AG04449 (cell line): Measurements from ENCODE around the gene SAG.

ENCODE experiments used
- CTCF ChIA-PET: fragments of 350-600 bp; formaldehyde crosslinking; extraction: SDS; loops from one replicate; lab custom pipeline; 2021; ENCODE audit warnings: antibody characterized with exemption; lab: Yijun Ruan, JAX
- POLR2A ChIA-PET: fragments of 400-600, 350-600 bp; formaldehyde crosslinking; extraction: SDS; loops from one replicate; lab custom pipeline; 2020; ENCODE audit warnings: antibody characterized with exemption, inconsistent platforms; lab: Yijun Ruan, JAX
- DNase-seq: peaks from one replicate; pipeline ENCODE4 v3.0.0-alpha.2; 2010; ENCODE audit warnings: low read depth, low spot score
- H3K4me3 ChIP-seq: 2 replicates; pipeline ENCODE4 v1.5.1; 2011; ENCODE audit warnings: low read depth, mild to moderate bottlenecking, control low read depth, low read length
- TF ChIP-seq, protein P1 (sequence below): IDR thresholded peaks from one replicate; pipeline ENCODE4 v1.5.1; 2011; ENCODE audit warnings: mild to moderate bottlenecking, moderate library complexity, low read length, control low read depth, inconsistent platforms; ENCODE audit not compliant: insufficient read depth; ENCODE audit errors: missing control alignments

SAG gene

DNA sequence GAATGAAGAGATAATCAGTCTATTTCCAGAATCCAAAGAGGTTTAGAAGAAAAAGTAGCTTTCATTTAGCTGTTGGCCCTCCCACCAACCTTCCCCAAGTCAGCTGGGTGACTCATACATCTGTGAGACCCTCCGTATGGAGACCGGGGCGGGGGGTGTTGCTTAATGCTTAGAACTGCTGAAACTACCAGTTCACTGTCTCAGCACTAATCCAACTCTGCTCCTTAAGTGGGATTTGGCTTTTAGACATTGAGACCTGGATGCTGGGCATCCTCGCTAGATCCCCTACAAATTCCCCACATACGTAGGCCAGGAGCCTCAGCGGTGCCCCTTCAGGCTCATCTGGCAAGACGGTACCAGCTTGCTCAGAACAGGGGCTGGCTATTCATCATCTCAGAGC is at the start of gene SAG:
Gene SAG, plus strand, starts transcription at position 252 of the 400 bp plus-strand sequence. CDS start 1,374 bp downstream, outside the sequence.
- POLR2A ChIA-PET = no interaction called here
- H3K4me3 ChIP-seq = no peak within 1 kb of the TSS
- TF ChIP-seq, protein P1, sequence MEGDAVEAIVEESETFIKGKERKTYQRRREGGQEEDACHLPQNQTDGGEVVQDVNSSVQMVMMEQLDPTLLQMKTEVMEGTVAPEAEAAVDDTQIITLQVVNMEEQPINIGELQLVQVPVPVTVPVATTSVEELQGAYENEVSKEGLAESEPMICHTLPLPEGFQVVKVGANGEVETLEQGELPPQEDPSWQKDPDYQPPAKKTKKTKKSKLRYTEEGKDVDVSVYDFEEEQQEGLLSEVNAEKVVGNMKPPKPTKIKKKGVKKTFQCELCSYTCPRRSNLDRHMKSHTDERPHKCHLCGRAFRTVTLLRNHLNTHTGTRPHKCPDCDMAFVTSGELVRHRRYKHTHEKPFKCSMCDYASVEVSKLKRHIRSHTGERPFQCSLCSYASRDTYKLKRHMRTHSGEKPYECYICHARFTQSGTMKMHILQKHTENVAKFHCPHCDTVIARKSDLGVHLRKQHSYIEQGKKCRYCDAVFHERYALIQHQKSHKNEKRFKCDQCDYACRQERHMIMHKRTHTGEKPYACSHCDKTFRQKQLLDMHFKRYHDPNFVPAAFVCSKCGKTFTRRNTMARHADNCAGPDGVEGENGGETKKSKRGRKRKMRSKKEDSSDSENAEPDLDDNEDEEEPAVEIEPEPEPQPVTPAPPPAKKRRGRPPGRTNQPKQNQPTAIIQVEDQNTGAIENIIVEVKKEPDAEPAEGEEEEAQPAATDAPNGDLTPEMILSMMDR = no peak
- CTCF ChIA-PET = no interaction called here
- no peak for DNase-seq

DNA sequence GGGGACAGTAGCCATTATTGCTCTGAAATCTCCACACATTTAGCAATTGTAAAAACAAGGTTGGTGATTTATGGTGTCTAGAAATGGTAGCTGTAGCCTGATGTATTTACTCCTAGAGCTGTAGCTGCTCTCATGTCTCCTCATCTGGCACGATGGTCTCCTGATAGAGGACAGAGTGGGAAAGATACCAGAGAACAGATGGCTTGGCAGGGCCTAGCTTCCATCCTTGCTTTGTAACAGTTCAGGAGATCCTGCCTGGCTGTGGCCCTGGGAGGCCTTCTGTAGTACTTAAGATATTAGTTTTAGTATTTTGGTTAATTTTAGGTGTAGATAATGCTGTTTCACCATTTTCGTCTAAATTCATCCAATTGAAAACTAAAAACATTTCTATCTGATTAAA is 49.4 kb upstream of the SAG start:
- POLR2A ChIA-PET = no interaction called here
- CTCF ChIA-PET = interaction anchor here (1.0 to 1.1 kb wide), 2 partner anchors 185 to 405 kb away, joined by 3 to 4 read pairs; no protein-coding TSS in a partner anchor

DNA sequence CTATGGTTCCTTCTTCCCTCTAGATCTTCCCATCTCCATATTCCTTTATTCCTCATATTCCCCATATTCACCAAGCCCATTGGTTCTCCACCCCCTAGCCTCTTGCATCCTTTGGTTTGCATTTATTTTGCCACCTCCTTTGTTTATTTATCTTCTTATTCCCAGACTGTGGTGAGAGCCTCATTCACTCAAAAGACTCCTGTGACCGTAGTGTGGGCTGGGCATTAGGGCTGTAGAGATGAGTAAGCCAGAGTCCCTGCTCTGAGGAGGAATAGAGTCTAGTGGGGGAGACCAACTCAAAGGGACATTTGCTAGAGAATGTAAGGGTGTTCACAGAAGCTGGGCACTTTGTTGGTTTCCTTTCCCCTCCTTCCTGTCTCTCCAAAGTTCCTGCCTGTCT is 47.9 kb upstream of the SAG start:
- DNase-seq = no peak
- TF ChIP-seq, protein P1 = no peak
- no peak overlapping the region for H3K4me3 ChIP-seq
- ChIA-PET POLR2A (no interaction called here), CTCF (interaction anchor here (0.9 kb wide), 1 partner anchor 407 kb away, joined by 3 read pairs; no protein-coding TSS in a partner anchor)

More for the DNA sequence above, 49.4 kb upstream of the SAG start:
- H3K4me3 ChIP-seq = no peak overlapping the region
- DNase-seq = no peak
- TF ChIP-seq, protein P1 = no peak

DNA sequence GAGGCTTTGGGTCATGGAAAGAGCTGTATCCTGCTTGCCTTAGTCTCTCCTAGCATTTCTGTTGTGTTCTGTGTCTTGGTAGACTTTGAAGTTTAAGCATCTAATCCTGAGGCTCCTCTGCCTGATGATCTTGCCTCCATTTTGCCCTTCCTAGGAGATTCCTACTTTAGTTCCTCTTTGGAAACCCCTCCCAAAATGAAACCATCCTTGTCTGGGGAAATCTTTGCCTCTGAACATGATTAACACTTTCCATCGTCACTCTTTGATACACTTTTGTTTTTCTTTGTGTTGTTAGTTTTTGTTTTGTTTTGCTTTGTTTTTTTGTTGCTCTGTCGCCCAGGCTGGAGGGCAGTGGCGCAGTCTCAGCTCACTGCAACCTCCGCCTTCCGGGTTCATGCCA is 47.0 kb upstream of the SAG start:
- POLR2A ChIA-PET = no interaction called here
- H3K4me3 ChIP-seq = no peak overlapping the region
- TF ChIP-seq, protein P1 = no peak
- CTCF ChIA-PET = interaction anchor here (1.1 to 3.8 kb wide), 2 partner anchors 9 to 408 kb away, joined by 4 to 17 read pairs; partner anchors contain the start of gene ATG16L1
- DNase-seq = no peak

DNA sequence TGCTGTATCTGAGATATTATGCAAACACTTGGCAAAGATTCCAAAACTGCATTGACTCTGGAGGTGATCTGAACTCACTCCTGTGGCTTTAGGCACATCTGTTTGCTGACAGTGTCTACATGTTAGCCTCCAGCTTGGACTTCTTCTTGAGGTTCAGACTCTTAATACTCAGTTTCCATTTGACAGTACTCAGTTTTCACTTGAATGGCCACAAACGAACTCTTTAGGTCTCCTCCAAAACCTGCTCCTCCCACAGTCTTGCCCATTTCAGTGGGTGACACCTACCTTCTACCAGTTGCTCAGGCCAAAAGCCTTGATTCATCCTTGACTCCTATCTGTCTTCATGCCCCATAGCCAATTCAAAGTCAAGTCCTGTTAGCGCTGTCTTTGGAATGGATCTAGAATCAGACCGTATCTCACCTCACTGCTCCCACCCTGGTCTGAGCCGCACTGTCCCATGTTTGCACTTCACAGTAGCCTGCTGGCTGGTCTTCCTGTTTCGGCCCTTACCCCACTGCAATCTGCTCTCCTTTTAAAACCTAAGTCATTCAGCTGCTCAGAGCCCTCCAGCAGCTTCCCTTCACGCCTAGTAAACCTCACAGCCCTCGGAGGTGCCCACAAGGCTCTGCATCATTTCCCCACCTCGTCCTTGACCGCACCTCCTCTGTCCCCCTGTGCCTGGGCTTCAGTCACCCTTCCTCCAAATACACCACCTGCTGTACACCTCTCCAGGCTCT is 45.6 kb upstream of the SAG start:
- CTCF ChIA-PET = interaction anchor here (1.1 to 3.8 kb wide), 2 partner anchors 10 to 409 kb away, joined by 4 to 17 read pairs; partner anchors contain the start of gene ATG16L1
- no peak for DNase-seq
- POLR2A ChIA-PET = interaction anchor here (0.7 kb wide), 1 partner anchor 11 kb away, joined by 3 read pairs; the partner anchor contains the start of gene ATG16L1

More for the DNA sequence above, 45.6 kb upstream of the SAG start:
- no peak overlapping the region for H3K4me3 ChIP-seq
- TF ChIP-seq, protein P1 = no peak
